Measurements from ENCODE around the gene POU2F3.

Gene POU2F3

DNA sequence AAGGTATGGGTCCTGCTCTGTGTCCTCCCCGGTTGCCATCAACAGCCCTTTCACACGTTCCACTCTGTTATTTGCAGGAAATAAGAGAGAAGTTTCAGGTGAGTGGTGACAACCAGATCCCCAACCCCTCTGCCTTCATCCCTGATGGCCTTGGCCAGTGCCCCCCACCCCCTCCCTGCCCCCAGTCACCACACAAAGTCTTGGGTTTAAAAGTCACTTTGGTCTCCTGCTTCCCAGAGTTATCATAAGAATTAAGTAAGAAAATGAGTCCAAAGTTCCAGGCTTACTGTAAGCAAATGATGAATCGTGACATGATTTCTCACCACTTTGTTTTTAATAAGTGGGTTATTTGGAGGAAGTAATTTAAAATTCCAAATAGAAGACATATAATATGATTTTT, 38.3 kb upstream of the POU2F3 start:
- TF ChIP-seq, protein P1, sequence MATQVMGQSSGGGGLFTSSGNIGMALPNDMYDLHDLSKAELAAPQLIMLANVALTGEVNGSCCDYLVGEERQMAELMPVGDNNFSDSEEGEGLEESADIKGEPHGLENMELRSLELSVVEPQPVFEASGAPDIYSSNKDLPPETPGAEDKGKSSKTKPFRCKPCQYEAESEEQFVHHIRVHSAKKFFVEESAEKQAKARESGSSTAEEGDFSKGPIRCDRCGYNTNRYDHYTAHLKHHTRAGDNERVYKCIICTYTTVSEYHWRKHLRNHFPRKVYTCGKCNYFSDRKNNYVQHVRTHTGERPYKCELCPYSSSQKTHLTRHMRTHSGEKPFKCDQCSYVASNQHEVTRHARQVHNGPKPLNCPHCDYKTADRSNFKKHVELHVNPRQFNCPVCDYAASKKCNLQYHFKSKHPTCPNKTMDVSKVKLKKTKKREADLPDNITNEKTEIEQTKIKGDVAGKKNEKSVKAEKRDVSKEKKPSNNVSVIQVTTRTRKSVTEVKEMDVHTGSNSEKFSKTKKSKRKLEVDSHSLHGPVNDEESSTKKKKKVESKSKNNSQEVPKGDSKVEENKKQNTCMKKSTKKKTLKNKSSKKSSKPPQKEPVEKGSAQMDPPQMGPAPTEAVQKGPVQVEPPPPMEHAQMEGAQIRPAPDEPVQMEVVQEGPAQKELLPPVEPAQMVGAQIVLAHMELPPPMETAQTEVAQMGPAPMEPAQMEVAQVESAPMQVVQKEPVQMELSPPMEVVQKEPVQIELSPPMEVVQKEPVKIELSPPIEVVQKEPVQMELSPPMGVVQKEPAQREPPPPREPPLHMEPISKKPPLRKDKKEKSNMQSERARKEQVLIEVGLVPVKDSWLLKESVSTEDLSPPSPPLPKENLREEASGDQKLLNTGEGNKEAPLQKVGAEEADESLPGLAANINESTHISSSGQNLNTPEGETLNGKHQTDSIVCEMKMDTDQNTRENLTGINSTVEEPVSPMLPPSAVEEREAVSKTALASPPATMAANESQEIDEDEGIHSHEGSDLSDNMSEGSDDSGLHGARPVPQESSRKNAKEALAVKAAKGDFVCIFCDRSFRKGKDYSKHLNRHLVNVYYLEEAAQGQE (IDR thresholded peaks at IDR 0.05; ENCODE audit: insufficient read depth in 1 of 2, low read depth in 2 of 2, low read length in 2 of 2), result no peak
- TF ChIP-seq POLR2AphosphoS5 (IDR thresholded peaks at IDR 0.05; ENCODE audit: low read depth, low read length) (no peak), SIN3A (IDR thresholded peaks at IDR 0.05; ENCODE audit: borderline replicate concordance, insufficient read depth, low read length) (no peak), TAF1 (IDR thresholded peaks at IDR 0.05; ENCODE audit: borderline replicate concordance, insufficient read depth, low read length) (no peak), FOXP2 (optimal IDR thresholded peaks at IDR 0.05; ENCODE audit: borderline replicate concordance, extremely low read depth, extremely low read length, insufficient read depth) (no peak)

DNA sequence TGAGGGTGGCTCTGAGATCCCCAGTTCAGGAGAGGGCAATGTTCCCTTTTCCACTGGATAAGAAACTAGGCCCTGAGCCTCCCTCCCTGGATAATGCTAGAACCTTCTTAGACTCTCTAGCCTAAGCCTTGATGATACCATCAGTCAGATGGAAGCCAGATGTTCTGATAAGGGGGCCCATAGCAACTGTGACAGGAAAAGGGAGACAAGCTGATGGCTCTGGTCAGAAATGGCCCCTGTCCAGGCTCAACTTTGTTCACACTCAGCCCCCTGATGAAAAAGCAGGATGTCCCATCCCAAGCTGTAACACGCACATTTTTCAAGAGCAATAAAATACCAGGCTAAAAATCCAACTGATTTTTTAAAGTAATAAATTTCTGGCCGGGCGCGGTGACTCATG, 36.3 kb upstream of the POU2F3 start:
- TF ChIP-seq SIN3A (IDR thresholded peaks at IDR 0.05; ENCODE audit: borderline replicate concordance, insufficient read depth, low read length) (no peak), POLR2AphosphoS5 (IDR thresholded peaks at IDR 0.05; ENCODE audit: low read depth, low read length) (no peak), FOXP2 (optimal IDR thresholded peaks at IDR 0.05; ENCODE audit: borderline replicate concordance, extremely low read depth, extremely low read length, insufficient read depth) (no peak), TAF1 (IDR thresholded peaks at IDR 0.05; ENCODE audit: borderline replicate concordance, insufficient read depth, low read length) (no peak)
- TF ChIP-seq, protein P1 (IDR thresholded peaks at IDR 0.05; ENCODE audit: insufficient read depth in 1 of 2, low read depth in 2 of 2, low read length in 2 of 2), result no peak

DNA sequence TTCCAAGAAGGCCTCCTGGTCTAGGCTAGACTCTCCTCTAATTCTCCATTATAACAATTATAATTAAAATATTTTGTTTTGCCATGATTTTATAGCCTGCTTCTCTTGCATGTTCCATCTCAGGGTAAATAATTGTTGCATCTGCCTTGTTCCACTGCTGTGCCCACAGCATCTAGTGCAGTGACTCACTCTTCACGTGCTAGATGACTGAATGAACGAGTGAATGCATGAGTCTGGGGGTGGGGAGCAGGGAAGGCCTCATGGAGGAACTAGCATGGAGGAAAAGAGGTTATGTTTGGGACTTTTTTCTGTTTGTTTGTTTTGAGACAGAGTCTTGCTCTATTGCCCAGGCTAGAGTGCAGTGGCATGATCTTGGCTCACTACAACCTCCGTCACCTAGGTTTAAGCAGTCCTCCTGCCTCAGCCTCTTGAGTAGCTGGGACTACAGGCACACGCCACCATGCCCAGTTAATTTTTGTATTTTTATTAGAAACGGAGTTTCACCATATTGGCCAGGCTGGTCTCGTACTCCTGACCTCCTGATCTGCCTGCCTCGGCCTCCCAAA, 34.3 kb upstream of the POU2F3 start:
- TF ChIP-seq POLR2AphosphoS5 (IDR thresholded peaks at IDR 0.05; ENCODE audit: low read depth, low read length) (no peak), FOXP2 (optimal IDR thresholded peaks at IDR 0.05; ENCODE audit: borderline replicate concordance, extremely low read depth, extremely low read length, insufficient read depth) (no peak), SIN3A (IDR thresholded peaks at IDR 0.05; ENCODE audit: borderline replicate concordance, insufficient read depth, low read length) (no peak), TAF1 (IDR thresholded peaks at IDR 0.05; ENCODE audit: borderline replicate concordance, insufficient read depth, low read length) (no peak)
- TF ChIP-seq, protein P1 (IDR thresholded peaks at IDR 0.05; ENCODE audit: insufficient read depth in 1 of 2, low read depth in 2 of 2, low read length in 2 of 2), result no peak

DNA sequence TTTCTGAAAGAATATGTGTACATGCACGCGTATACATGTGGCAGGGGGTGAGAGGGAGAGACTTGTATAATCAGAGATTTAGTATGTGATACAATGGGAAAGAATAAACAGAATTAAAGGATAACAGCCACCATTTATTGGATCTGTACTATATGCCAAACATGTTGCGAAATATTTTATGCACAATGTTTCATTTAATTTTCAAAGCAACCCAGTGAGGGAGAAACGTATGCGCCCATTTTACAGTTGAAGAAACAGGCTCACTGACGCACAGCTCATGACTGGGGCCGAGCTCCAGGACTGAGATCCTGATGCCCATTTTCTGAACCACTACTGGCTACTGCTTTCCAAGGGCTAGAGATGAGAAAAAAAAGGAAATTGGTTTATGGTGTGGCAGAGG, 32.4 kb upstream of the POU2F3 start:
- TF ChIP-seq, protein P1 (IDR thresholded peaks at IDR 0.05; ENCODE audit: insufficient read depth in 1 of 2, low read depth in 2 of 2, low read length in 2 of 2), result no peak
- TF ChIP-seq POLR2AphosphoS5 (IDR thresholded peaks at IDR 0.05; ENCODE audit: low read depth, low read length), result no peak

DNA sequence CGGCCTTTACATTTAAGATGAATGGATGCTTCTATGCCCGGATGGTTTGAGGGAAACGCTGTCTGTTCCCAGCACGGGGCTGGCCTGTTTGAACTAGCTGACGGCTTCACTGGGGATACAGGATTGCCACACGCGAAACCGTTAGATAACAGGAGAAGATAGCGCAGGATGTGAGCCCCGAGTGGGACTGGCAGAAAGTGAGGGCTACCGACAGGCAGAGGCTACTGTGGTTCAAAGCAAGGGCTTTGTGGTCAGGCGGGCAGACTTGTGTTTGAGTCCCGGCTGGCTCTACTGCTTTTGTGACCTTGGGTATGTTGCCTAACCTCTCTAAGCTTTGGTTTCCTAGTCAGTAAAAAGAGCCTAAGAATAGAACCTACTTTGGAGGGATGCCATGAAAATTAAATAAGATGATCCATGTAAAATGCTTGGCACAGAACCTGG, 31.9 kb upstream of the POU2F3 start:
- TF ChIP-seq FOXP2 (optimal IDR thresholded peaks at IDR 0.05; ENCODE audit: borderline replicate concordance, extremely low read depth, extremely low read length, insufficient read depth), result no peak
